GM12878 (cell line): ENCODE data around the gene CIRBP. TPM values are rescaled to one million over a fixed set of nuclear protein-coding genes. Genes with fewer than 3 reads are reported as not detected.

Experiments
- ATF2 ChIP-seq: IDR thresholded peaks from 2 replicates; pipeline ENCODE4 v1.6.1; 2012; ENCODE audit warnings: low read length, inconsistent platforms
- ATF7 ChIP-seq: fragments of 450-650 bp; IDR thresholded peaks from 2 replicates; pipeline ENCODE4 v1.6.1; 2016; ENCODE audit warnings: low read depth, mild to moderate bottlenecking
- BCLAF1 ChIP-seq: fragments of 450-650 bp; IDR thresholded peaks from 2 replicates; pipeline ENCODE4 v1.6.1; 2017; ENCODE audit warnings: antibody characterized with exemption, mild to moderate bottlenecking, moderate library complexity
- EGR1 ChIP-seq, 2 experiments: IDR thresholded peaks; 1 replicate in 1 of 2; 2 replicates in 1 of 2; pipeline ENCODE4 v1.6.1; 2011 to 2012; ENCODE audit warnings: low read depth in 2 of 2, low read length in 2 of 2, borderline replicate concordance in 1 of 2, mild to moderate bottlenecking in 1 of 2, moderate library complexity in 1 of 2
- MXI1 ChIP-seq: fragments of 150-350 bp; IDR thresholded peaks from 2 replicates; pipeline ENCODE4 v1.6.1; 2011; ENCODE audit warnings: low read depth, mild to moderate bottlenecking, inconsistent platforms, low read length, improper control_type of control experiment
- RELB ChIP-seq: fragments of 450-650 bp; IDR thresholded peaks from 2 replicates; pipeline ENCODE4 v1.6.1; 2017; ENCODE audit warnings: low read depth, mild to moderate bottlenecking, moderate library complexity
- SUPT20H ChIP-seq: IDR thresholded peaks from 2 replicates; pipeline ENCODE4 v1.6.1; 2011; ENCODE audit warnings: low read depth, mild to moderate bottlenecking, low read length, moderate library complexity, borderline replicate concordance; ENCODE audit not compliant: control insufficient read depth
- TCF12 ChIP-seq: IDR thresholded peaks from 2 replicates; pipeline ENCODE4 v1.6.1; 2011; ENCODE audit warnings: low read depth, mild to moderate bottlenecking, low read length
- ZBTB11 ChIP-seq: fragments of 450-650 bp; formaldehyde crosslinking; IDR thresholded peaks from 2 replicates; pipeline ENCODE4 v1.5.0; 2022; ENCODE audit warnings: mild to moderate bottlenecking, missing genetic modification characterization
- ZBTB33 ChIP-seq: fragments of 450-650 bp; IDR thresholded peaks from 2 replicates; pipeline ENCODE4 v1.6.1; 2017; ENCODE audit warnings: mild to moderate bottlenecking
- ZNF207 ChIP-seq: fragments of 450-650 bp; IDR thresholded peaks from 2 replicates; pipeline ENCODE4 v1.6.1; 2014; ENCODE audit warnings: antibody characterized with exemption, mild to moderate bottlenecking, borderline replicate concordance
- ZNF384 ChIP-seq: IDR thresholded peaks from 2 replicates; pipeline ENCODE4 v1.6.1; 2012; ENCODE audit warnings: low read depth, mild to moderate bottlenecking, low read length, improper control_type of control experiment, borderline replicate concordance
- ZNF592 ChIP-seq: fragments of 450-650 bp; IDR thresholded peaks from 2 replicates; pipeline ENCODE4 v1.6.1; 2017; ENCODE audit warnings: mild to moderate bottlenecking, moderate library complexity
- polyA plus RNA-seq, 11 experiments: library from polyadenylated mRNA; depleted of rRNA in 4 of 11; unstranded in 6 of 11; stranded (reverse) in 5 of 11; fragments of >200 nt; fragmentation: Nextera tagmentation in 4 of 11; fragmentation: Illumina TruSeq in 1 of 11; extraction: Ambion mirVana in 4 of 11; extraction: Trizol in 1 of 11; gene quantifications; 1 replicate in 1 of 11; 2 replicates in 10 of 11; pipeline versions ENCODE4 v1.2.1 to v1.2.3, GENCODE V29; 2011 to 2016; ENCODE audit warnings: inconsistent platforms in 2 of 11, missing spikeins in 2 of 11, low read depth in 1 of 11
- total RNA-seq, 4 experiments: library from RNA; depleted of rRNA in 3 of 4; stranded (reverse); fragments of >200 nt in 3 of 4; fragmentation: Illumina TruSeq in 1 of 4; extraction: Trizol in 1 of 4; gene quantifications; 2 replicates each; pipeline versions ENCODE4 v1.2.1 to v1.2.3, GENCODE V29; 2013 to 2021

Gene CIRBP
- total and polyA plus RNA-seq, 10 of the 15 experiments (the other 5 are each of a cell fraction or from before 2014, with no cell fraction given) = 27.6 to 335 (median 229) TPM

- TF ChIP-seq ZNF592 = no peak
- TF ChIP-seq BCLAF1 = no peak
- TF ChIP-seq ATF2 = no peak
- no peak for TF ChIP-seq SUPT20H
- TF ChIP-seq ZNF384 = no peak
- peak in 1 of 2 experiments; percentile 92; a peak in 2 of 3 replicates for TF ChIP-seq EGR1 (IDR thresholded peaks at IDR 0.05; ENCODE audit: borderline replicate concordance in 1 of 2, low read depth in 2 of 2, low read length in 2 of 2)
- TF ChIP-seq ATF7 = peak; percentile 33; the same call in 1 of the 2 replicates
- TF ChIP-seq ZBTB33 = no peak
- no peak for TF ChIP-seq RELB
- no peak for TF ChIP-seq ZNF207
- no peak for TF ChIP-seq MXI1
- TF ChIP-seq ZBTB11 (CRISPR knock-in tag) = no peak
- TF ChIP-seq TCF12 = 0 out of 2 replicates have a peak, but pooled peaks have one; percentile 46
These were observed 5.9 kb upstream of the CIRBP start (continued) for GRCh38 chr19:1263188-1263587.
